Duodenal mucosa (tissue), 2 donors: Measurements from ENCODE around the gene TMEM117.

Experiments
- H3K27ac ChIP-seq: one replicate; pipeline ENCODE4 v1.7.0; 2013; ENCODE audit warnings: low read depth, low read length
- H3K27me3 ChIP-seq, 2 donors: one replicate each; pipeline ENCODE4 v1.7.0; 2013; ENCODE audit warnings: low read length in 2 of 2, control low read depth in 1 of 2; ENCODE audit not compliant: insufficient read depth in 2 of 2, control insufficient read depth in 1 of 2
- H3K36me3 ChIP-seq, 2 donors: one replicate each; pipeline ENCODE4 v1.7.0; 2013; ENCODE audit warnings: low read length in 2 of 2, control low read depth in 1 of 2; ENCODE audit not compliant: insufficient read depth in 2 of 2, control insufficient read depth in 1 of 2
- H3K4me1 ChIP-seq, 2 donors: one replicate each; pipeline ENCODE4 v1.7.0; 2013; ENCODE audit warnings: low read length in 2 of 2, control low read depth in 1 of 2; ENCODE audit not compliant: insufficient read depth in 2 of 2, control insufficient read depth in 1 of 2
- H3K4me3 ChIP-seq, 2 donors: one replicate each; pipeline ENCODE4 v1.7.0; 2013; ENCODE audit warnings: low read length in 2 of 2, low read depth in 1 of 2
- H3K9ac ChIP-seq, 2 donors: one replicate each; pipeline ENCODE4 v1.7.0; 2013; ENCODE audit warnings: low read length in 2 of 2, low read depth in 1 of 2
- H3K9me3 ChIP-seq, 2 donors: one replicate each; pipeline ENCODE4 v1.7.0; 2013; ENCODE audit warnings: low read length in 2 of 2, control low read depth in 1 of 2; ENCODE audit not compliant: control insufficient read depth in 1 of 2

The TMEM117 gene

GRCh38 chr12:43969882-43970281 is 134.0 kb downstream of the TMEM117 start:
- H3K27ac ChIP-seq, result no peak overlapping the region
- no peaks in the 10 kb centered on the region for H3K27me3 ChIP-seq
- H3K9ac ChIP-seq, result no peak overlapping the region
- no peaks in the 10 kb centered on the region for H3K4me1 ChIP-seq
- H3K4me3 ChIP-seq, result no peak overlapping the region
- no peaks in the 10 kb centered on the region for H3K36me3 ChIP-seq
- peaks cover 0 to 5% of the 10 kb centered on the region in 2 donors for H3K9me3 ChIP-seq

GRCh38 chr12:43973385-43973784 is 137.5 kb downstream of the TMEM117 start:
- peaks cover 0 to 2% of the 10 kb centered on the region in 2 donors for H3K9me3 ChIP-seq
- no peak overlapping the region for H3K27ac ChIP-seq
- no peaks in the 10 kb centered on the region for H3K27me3 ChIP-seq
- H3K36me3 ChIP-seq, result no peaks in the 10 kb centered on the region
- no peak overlapping the region for H3K9ac ChIP-seq
- H3K4me3 ChIP-seq, result no peak overlapping the region
- H3K4me1 ChIP-seq, result no peaks in the 10 kb centered on the region

GRCh38 chr12:43973993-43974392 is 138.1 kb downstream of the TMEM117 start:
- H3K4me3 ChIP-seq, result no peak overlapping the region
- H3K36me3 ChIP-seq, result no peaks in the 10 kb centered on the region
- peaks cover 0 to 8% of the 10 kb centered on the region in 2 donors for H3K9me3 ChIP-seq
- H3K9ac ChIP-seq, result no peak overlapping the region
- no peak overlapping the region for H3K27ac ChIP-seq
- no peaks in the 10 kb centered on the region for H3K4me1 ChIP-seq
- H3K27me3 ChIP-seq, result no peaks in the 10 kb centered on the region

GRCh38 chr12:43976027-43976426 is 140.1 kb downstream of the TMEM117 start:
- Histone ChIP-seq H3K9ac (no peak overlapping the region), H3K9me3 (peaks cover 9 to 21% of the 10 kb centered on the region in 2 donors), H3K36me3 (no peaks in the 10 kb centered on the region), H3K4me1 (peaks cover 0 to 4% of the 10 kb centered on the region in 2 donors), H3K27me3 (no peaks in the 10 kb centered on the region), H3K27ac (no peak overlapping the region), H3K4me3 (no peak overlapping the region)

- H3K9me3 ChIP-seq, result peaks cover 9 to 21% of the 10 kb centered on the region in 2 donors
- no peak overlapping the region for H3K9ac ChIP-seq
- no peaks in the 10 kb centered on the region for H3K27me3 ChIP-seq
- peaks cover 0 to 4% of the 10 kb centered on the region in 2 donors for H3K4me1 ChIP-seq
- no peak overlapping the region for H3K4me3 ChIP-seq
- no peak overlapping the region for H3K27ac ChIP-seq
- H3K36me3 ChIP-seq, result no peaks in the 10 kb centered on the region
Measured at GRCh38 chr12:43978556-43978955, 142.7 kb downstream of the TMEM117 start.

- no peak overlapping the region for H3K27ac ChIP-seq
- H3K9ac ChIP-seq, result no peak overlapping the region
- no peaks in the 10 kb centered on the region for H3K36me3 ChIP-seq
- H3K9me3 ChIP-seq, result peaks cover 9 to 21% of the 10 kb centered on the region in 2 donors
- no peaks in the 10 kb centered on the region for H3K27me3 ChIP-seq
- peaks cover 0 to 4% of the 10 kb centered on the region in 2 donors for H3K4me1 ChIP-seq
- no peak overlapping the region for H3K4me3 ChIP-seq
Measured at GRCh38 chr12:43979450-43979849, 143.6 kb downstream of the TMEM117 start.

- Histone ChIP-seq H3K9me3 (peaks cover 9 to 21% of the 10 kb centered on the region in 2 donors), H3K27me3 (no peaks in the 10 kb centered on the region), H3K27ac (no peak overlapping the region), H3K9ac (no peak overlapping the region), H3K4me1 (peaks cover 0 to 4% of the 10 kb centered on the region in 2 donors), H3K4me3 (peak overlapping the region in 1 of 2 donors; percentile 23), H3K36me3 (no peaks in the 10 kb centered on the region)
Measured at GRCh38 chr12:43980627-43981191, 144.8 kb downstream of the TMEM117 start.

- Histone ChIP-seq H3K4me1 (peaks cover 0 to 4% of the 10 kb centered on the region in 2 donors), H3K36me3 (no peaks in the 10 kb centered on the region), H3K4me3 (no peak overlapping the region), H3K9ac (no peak overlapping the region), H3K27ac (no peak overlapping the region), H3K27me3 (no peaks in the 10 kb centered on the region), H3K9me3 (peaks cover 9 to 21% of the 10 kb centered on the region in 2 donors)
Measured at GRCh38 chr12:43981726-43982125, 145.8 kb downstream of the TMEM117 start.

GRCh38 chr12:43982544-43982943 is 146.7 kb downstream of the TMEM117 start:
- Histone ChIP-seq H3K36me3 (no peaks in the 10 kb centered on the region), H3K9me3 (peaks cover 9 to 21% of the 10 kb centered on the region in 2 donors), H3K27ac (no peak overlapping the region), H3K27me3 (no peaks in the 10 kb centered on the region), H3K4me1 (peaks cover 0 to 4% of the 10 kb centered on the region in 2 donors), H3K9ac (no peak overlapping the region), H3K4me3 (no peak overlapping the region)

GRCh38 chr12:43988838-43989560 is 153.1 kb downstream of the TMEM117 start:
- Histone ChIP-seq H3K4me3 (no peak overlapping the region), H3K27me3 (no peaks in the 10 kb centered on the region), H3K27ac (no peak overlapping the region), H3K36me3 (no peaks in the 10 kb centered on the region), H3K9ac (no peak overlapping the region), H3K9me3 (no peaks in the 10 kb centered on the region), H3K4me1 (peaks cover 0 to 9% of the 10 kb centered on the region in 2 donors)
